Activated CD4-positive, alpha-beta T cell treated with anti-CD3 and anti-CD28 coated beads, Interleukin-2, Interleukin-4, amounts not matched to agents 100 ng/mL and 50 ng/mL, durations not matched to agents 16 hours and 8 hours (primary cell): ENCODE results near the gene PEX6.
A peak's percentile ranks its signal among the peaks of the same experiment; 100 is the strongest.
"Not testable (repeated sequence)": the region's sequence is repeated elsewhere in the genome, so short reads cannot be mapped to it uniquely, and the experiment has no call there.

Experiments
- DNase-seq: peaks from one replicate; pipeline ENCODE4 v3.0.0-alpha.2; 2020; ENCODE audit warnings: low spot score

PEX6 gene

GRCh38 chr6:42998205-42998604 lies 19.2 kb upstream of the PEX6 start:
- not testable (repeated sequence) for DNase-seq

- DNase-seq: no peak
Measured at GRCh38 chr6:42996513-42996912, 17.5 kb upstream of the PEX6 start.

GRCh38 chr6:42993445-42993844 lies 14.5 kb upstream of the PEX6 start:
- DNase-seq: no peak

DNA sequence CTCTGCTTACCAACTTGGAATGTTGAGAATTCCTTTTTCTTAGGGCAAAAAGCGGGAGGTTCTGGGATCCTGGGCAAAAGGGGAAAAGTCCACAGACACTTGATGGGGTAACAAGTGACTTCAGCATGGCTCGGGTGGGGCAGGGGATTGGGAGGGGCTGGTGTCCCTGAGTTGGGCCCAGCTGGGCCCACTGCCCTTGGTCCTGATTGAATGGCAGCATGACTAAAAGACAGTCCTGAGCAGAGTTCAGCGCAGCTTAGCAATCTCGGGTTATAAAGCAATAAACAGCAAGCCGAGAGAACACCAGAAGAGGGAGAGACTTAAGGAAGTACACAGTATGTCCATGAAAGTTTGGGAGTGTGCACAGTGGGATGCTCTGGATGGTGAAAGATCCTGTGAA lies 10.9 kb upstream of the PEX6 start:
- DNase-seq: no peak

DNA sequence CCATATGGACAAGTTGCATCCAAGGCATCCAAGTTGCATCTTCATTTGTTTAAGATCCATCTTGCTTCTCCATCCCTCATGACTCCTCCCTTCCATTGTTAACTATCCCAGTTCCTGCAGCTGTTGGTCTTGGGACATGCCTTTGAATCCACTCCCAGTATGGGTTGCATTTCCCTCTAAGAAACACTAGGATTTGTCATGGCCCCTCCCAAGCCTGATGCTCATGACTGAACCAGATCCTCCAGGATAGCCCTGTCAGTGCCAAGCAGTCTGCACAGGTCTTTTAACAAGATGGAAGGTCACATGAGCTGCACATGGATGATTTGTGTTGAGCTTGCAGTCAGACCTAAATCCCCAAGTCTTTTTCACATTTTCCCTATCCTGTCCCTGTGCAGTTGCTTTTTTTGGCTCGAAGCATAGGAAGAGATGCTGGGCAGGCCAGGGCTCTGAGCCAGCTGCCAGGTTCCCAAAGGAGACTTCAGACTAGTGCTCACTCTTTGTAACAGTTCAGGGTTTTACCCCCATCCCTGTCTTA lies 9.6 kb upstream of the PEX6 start:
- DNase-seq: no peak

GRCh38 chr6:42987533-42988451 lies 8.8 kb upstream of the PEX6 start:
- no peak for DNase-seq

- DNase-seq: no peak
Measured at GRCh38 chr6:42984924-42985475, 6.0 kb upstream of the PEX6 start.

DNA sequence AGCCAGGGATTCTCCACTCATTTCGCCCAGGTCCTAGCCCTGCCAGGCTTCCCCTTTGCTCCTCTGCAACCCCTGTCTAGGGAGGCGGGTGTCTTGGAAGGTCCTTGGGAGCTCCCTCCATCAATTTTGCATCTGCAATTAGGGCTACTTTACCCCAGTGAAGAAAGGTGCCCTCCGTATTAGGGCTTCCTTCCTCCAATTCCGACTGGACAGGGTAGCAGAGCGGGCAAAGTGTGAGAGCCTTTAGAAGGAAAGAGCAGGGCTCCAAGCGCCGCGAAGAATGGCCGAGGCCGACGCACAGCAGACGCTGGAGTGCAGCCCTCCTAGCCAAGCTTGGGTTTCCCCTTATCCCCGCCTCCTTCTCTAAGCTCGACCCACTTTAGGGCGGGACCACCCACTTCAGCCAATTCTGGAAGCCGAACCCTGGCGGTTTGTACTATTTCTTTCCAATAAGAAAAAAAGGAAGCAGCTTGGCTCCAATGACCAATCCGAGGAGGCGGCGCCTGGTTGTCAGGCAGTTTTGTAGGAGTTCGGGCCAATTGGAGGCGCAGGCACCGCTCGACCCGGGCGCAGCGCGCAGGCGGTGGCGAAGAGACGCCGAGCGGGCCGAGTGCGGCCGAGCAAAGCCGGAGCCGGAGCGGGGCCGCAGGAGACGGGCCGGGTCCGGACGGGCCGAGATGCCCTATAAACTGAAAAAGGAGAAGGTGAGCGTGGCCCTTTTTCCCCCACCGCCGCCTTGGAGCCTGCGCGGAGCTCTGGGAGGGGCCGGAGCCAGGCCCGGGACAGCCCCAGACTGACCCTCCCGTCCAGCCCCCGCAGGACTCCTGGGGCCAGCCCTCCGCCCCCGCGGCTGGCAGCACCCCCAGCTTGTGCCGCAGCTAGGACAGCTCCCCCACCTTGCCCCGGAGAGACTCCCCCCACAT lies 5.3 kb upstream of the PEX6 start, which contains the start of gene PPP2R5D:
Gene PPP2R5D (plus strand): TSS at position 570 of the 923 bp plus-strand sequence. CDS start 108 bp downstream, at position 678.
- peak; percentile 99 for DNase-seq

- no peak for DNase-seq
Measured at GRCh38 chr6:42981836-42982235, 2.9 kb upstream of the PEX6 start.

DNA sequence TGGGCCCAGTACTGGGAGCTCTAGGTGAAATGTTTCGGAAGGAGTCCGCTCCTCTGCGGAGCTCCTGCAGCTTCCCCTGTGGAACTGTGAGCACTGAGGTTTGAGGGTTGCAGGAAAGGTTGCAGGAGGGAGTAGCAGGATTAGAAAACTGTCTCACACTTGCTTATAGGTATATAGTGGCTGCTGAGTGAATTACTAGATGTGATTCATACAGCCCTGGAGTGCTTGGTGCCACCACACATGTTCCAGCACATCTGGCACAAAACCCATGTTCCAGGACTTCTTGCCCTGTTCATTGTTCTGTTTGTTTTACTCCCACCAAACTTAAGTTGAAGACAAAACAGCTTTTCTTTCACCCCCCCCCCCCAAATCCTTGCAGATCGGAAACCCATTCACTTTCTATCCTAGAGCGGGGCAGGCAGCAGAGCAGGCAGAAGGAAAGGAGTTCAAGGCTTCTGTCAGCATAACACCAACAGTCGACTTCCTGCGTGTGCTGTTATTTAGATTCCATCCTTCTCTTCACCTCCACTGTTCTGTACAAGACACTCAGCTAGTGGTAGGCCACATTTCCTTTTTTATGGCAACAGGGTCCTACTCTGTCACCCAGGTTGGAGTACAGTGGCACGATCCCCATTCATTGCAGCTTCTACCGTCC lies 669 bp upstream of the PEX6 start:
- DNase-seq: no peak

GRCh38 chr6:42978487-42978838 lies 518 bp downstream of the PEX6 start:
- no peak for DNase-seq

GRCh38 chr6:42974919-42975505 lies 4.0 kb downstream of the PEX6 start:
- no peak for DNase-seq

- DNase-seq: no peak
Measured at GRCh38 chr6:42973926-42974325, 5.1 kb downstream of the PEX6 start.

DNA sequence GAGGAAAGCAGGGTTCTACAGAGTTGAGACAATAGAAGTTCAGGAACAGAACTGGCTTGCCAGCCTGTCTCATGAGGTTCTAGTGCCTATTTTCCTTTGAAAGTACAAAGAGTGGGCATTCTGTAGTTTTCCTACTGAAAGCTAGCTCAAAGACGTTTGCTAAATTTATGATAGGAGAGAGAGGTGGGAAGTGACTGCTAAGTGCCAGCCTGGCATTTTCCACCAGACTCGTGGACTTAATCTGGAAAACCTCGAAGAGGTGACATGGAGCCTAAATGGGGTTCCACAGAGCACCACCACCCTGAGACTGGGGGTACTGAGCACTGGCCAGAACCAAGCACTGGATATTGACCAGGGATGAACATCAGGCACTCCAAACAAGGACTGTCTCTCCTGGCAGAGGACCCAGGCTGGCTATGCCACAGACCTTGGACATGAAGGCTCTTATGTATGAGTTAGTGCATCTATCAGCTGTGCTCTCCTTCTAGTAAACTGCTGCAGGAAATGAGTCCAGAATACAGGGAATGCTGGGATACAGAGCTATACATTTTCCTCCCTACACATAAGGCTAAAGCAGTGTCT lies 7.1 kb downstream of the PEX6 start:
- DNase-seq: no peak

GRCh38 chr6:42970871-42971612 lies 7.9 kb downstream of the PEX6 start:
- no peak for DNase-seq

DNA sequence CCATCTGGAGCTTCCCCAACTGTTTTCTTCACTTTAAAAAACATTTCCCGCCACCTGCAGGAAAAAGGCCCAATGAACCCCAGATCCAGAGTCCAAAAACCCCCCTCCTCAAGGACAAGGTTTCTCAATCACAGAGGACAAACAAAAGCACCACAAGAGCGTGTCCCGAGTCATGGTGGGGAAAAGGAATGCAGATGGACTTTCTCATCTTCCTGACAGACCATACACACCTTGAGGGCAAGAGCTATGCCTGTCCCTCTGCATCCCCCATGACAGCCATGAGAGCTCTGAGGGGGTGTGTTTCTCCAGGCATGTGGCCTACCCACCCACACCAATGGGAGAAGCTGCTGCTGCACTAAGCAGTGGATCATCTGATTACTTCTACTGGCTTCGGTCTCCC lies 9.0 kb downstream of the PEX6 start:
- DNase-seq: no peak

DNA sequence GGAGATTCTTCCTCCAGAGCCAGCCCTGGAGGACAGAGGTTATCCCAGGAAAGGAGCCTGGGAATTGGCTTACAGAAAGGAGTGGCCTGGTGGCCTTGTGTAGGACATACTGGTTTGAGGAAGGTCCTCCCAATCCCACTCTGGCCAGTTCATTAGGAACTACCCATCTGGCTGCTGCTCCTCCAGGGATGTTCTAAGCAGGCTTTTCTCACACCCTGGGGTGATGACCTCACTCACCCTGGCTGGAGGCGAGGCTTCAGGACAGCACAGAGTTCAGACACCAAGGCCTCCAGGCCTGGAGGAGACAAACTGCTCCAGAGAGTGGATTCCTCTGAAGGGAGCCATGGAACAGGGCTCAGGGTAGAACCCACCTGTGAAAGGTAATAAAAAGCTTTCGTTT lies 9.6 kb downstream of the PEX6 start:
- DNase-seq: no peak

DNA sequence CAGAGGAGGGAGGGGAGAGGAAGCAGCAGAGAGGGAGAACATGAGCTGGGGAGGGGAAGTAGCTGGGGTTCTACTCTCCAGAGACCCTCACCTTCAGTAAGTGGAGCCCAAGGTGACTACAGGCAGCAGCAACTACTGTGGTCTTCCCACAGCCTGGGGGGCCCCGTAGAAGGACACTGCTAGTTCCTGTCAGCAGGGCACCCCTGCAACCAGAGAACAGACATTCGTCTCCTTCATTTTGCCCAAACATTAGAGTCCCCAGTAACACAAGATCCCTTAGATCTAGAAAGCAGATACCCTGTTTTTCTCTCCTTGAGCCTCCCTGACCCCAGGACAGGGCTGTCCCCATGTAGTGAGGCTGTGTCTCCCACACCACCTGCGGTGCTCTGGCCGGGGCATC lies 10.2 kb downstream of the PEX6 start:
- no peak for DNase-seq

DNA sequence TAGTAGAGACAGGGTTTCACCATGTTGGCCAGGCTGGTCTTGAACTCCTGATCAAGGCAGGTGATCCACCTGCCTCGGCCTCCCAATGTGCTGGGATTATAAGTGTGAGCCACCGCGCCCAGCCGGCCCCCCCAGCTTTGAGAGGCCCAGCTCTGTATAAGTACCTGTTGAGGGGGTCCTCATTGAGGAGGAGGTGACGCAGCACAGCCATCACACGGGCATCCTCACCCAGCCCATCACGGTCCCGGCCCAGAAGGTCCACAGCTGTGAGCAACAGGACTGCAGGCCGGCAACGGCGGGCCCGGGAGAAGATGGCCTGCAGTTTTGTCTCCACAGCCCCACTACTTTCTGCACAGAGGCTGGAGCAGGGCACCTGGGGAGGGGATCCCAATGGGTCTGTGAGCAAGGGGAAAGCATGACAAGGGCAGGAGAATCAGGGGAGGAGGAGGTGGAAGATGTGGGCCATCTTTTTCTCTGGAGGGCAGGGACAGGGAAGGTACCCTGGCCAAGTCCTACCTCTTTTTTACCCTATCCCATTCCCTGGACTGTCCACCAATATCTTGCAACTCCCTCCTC lies 10.8 kb downstream of the PEX6 start:
- no peak for DNase-seq

GRCh38 chr6:42967228-42967627 lies 11.8 kb downstream of the PEX6 start:
- no peak for DNase-seq
